Cardiac muscle cell (in vitro differentiated cells and primary cell): ENCODE results near the gene PRKG1. TPM values are rescaled to one million over a fixed set of nuclear protein-coding genes. Genes with fewer than 3 reads are reported as not detected.
A peak's percentile ranks its signal among the peaks of the same experiment; 100 is the strongest.

Experiments used
- DNase-seq, 2 donors: peaks; one replicate each; pipeline versions ENCODE4 v3.0.0 to v3.0.0-alpha.2; 2010 to 2017; ENCODE audit warnings: low read depth in 1 of 2, low spot score in 1 of 2
- H3K27ac ChIP-seq: fragments of 200-600 bp; sonication (generic); 2 replicates; pipeline ENCODE4 v1.5.1; 2016
- H3K27me3 ChIP-seq: fragments of 200-600 bp; sonication (generic); 2 replicates; pipeline ENCODE4 v1.6.0; 2016; ENCODE audit warnings: control low read depth
- H3K36me3 ChIP-seq: fragments of 200-600 bp; sonication (generic); 2 replicates; pipeline ENCODE4 v1.5.1; 2016; ENCODE audit warnings: control low read depth
- H3K4me1 ChIP-seq: fragments of 200-600 bp; sonication (generic); 2 replicates; pipeline ENCODE4 v1.8.1; 2017; ENCODE audit warnings: low read depth, mild to moderate bottlenecking, mixed run types
- H3K4me3 ChIP-seq: fragments of 200-600 bp; sonication (generic); 2 replicates; pipeline ENCODE4 v1.5.1; 2016; ENCODE audit warnings: mild to moderate bottlenecking
- H3K9me3 ChIP-seq: fragments of 200-600 bp; sonication (generic); 2 replicates; pipeline ENCODE4 v1.5.1; 2017; ENCODE audit warnings: low read depth, mild to moderate bottlenecking, control low read depth
- polyA plus RNA-seq: library from polyadenylated mRNA; unstranded; fragments of >200 nt; fragmentation: Nextera tagmentation; extraction: Ambion mirVana; gene quantifications from 2 replicates; pipeline ENCODE4 v1.2.1, GENCODE V29; 2016
- total RNA-seq: library from RNA; depleted of rRNA; stranded (reverse); fragments of >200 nt; gene quantifications from 2 replicates; pipeline ENCODE4 v1.2.3, GENCODE V29; 2016
- TF ChIP-seq, protein P1 (sequence below): IDR thresholded peaks from 2 replicates; pipeline ENCODE4 v1.5.1; 2012; ENCODE audit warnings: low read depth, mild to moderate bottlenecking, low read length

Gene PRKG1
- total and polyA plus RNA-seq, 2 experiments from 2014 or later: 2.9 to 13.3 TPM

DNA sequence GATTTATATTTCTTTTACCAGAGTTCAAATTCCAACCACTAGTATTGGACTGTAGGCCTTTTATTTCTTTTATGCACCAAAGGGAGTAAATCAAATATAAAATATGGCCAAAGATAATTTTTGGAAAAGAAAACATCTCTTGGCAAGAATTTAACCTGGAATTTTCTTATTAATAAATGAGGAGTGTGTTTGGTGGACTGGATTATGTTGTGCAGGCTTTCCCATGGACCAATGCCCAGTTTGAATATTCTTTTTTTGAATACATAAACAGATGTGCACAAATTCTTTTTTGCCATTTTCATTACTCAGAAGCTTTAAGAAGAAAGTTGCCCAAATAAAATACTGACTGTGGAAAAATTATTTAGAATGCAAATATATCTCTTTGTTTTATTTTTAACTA, 22.1 kb upstream of the PRKG1 start:
- TF ChIP-seq, protein P1, sequence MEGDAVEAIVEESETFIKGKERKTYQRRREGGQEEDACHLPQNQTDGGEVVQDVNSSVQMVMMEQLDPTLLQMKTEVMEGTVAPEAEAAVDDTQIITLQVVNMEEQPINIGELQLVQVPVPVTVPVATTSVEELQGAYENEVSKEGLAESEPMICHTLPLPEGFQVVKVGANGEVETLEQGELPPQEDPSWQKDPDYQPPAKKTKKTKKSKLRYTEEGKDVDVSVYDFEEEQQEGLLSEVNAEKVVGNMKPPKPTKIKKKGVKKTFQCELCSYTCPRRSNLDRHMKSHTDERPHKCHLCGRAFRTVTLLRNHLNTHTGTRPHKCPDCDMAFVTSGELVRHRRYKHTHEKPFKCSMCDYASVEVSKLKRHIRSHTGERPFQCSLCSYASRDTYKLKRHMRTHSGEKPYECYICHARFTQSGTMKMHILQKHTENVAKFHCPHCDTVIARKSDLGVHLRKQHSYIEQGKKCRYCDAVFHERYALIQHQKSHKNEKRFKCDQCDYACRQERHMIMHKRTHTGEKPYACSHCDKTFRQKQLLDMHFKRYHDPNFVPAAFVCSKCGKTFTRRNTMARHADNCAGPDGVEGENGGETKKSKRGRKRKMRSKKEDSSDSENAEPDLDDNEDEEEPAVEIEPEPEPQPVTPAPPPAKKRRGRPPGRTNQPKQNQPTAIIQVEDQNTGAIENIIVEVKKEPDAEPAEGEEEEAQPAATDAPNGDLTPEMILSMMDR: no peak

GRCh38 chr10:51057925-51058324, 16.4 kb upstream of the PRKG1 start:
- TF ChIP-seq, protein P1: no peak
- no peak overlapping the region for H3K27ac ChIP-seq
- H3K36me3 ChIP-seq: no peaks in the 10 kb centered on the region
- no peaks in the 10 kb centered on the region for H3K4me1 ChIP-seq
- DNase-seq: no peak
- no peaks in the 10 kb centered on the region for H3K27me3 ChIP-seq
- H3K9me3 ChIP-seq: no peaks in the 10 kb centered on the region
- no peak overlapping the region for H3K4me3 ChIP-seq

More for the DNA sequence above, 22.1 kb upstream of the PRKG1 start:
- H3K27ac ChIP-seq: no peak overlapping the region
- no peak overlapping the region for H3K4me3 ChIP-seq
- H3K27me3 ChIP-seq: no peaks in the 10 kb centered on the region
- H3K36me3 ChIP-seq: no peaks in the 10 kb centered on the region
- no peak for DNase-seq
- H3K4me1 ChIP-seq: no peaks in the 10 kb centered on the region
- H3K9me3 ChIP-seq: no peaks in the 10 kb centered on the region

DNA sequence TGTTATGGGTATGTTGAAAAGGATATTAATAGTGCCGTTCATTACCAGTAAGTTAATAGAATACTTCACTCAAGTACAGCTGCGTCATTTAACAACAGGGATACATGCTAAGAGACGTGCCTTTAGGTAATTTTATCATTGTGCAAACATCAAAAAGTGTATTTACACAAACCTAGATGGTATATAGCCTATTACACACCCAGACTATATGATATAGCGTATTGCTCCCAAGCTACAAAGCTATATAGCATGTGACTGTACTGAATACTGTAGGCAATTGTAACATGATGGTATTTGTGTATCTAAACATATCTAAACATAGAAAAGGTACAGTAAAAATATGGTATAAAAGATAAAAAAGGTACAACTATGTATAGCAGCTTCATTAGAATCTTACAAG, 11.1 kb upstream of the PRKG1 start:
- TF ChIP-seq, protein P1: no peak
- H3K27me3 ChIP-seq: no peaks in the 10 kb centered on the region
- H3K4me3 ChIP-seq: no peak overlapping the region
- H3K36me3 ChIP-seq: no peaks in the 10 kb centered on the region
- no peak for DNase-seq
- no peaks in the 10 kb centered on the region for H3K4me1 ChIP-seq
- no peak overlapping the region for H3K27ac ChIP-seq
- no peaks in the 10 kb centered on the region for H3K9me3 ChIP-seq

DNA sequence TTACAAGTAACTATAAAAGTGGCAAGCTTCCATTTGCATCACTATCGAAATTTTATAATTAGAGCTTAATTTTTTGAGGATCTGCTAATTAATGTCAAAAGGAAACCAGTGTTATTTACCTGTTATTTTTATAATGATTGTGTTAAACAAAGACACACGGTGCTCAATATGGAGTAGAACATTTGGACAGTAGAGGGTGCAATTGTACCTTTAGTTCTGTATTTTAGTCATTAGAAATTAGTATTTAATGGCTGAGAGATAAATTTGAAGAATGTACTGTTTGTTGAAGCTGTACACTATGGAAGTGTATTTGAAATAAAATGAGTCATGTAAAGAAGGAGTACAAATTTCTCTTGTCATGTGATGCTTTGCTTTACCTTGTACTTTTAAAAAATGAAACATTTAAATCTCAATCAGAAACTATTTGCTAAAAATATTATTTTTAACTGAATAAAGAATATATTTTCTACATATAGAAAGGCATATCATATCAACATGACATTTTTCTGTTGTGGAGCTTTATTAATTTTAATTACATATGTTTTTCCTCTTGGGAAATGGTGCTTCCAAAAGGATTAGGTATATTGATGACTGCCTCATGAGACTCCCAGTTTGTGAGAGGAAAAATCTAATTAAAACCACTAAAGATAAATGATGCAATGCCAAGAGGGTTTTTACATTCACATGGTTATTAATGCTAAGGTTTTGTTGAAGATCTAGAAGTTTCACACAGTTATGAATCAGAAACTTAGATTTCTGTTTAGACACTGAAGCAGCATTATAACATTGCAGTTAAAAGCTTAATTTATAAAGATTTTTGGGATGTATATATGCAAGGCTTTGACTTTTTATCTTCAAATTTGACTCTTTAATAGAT, 10.4 kb upstream of the PRKG1 start:
- Histone ChIP-seq H3K9me3 (no peaks in the 10 kb centered on the region), H3K27ac (no peak overlapping the region), H3K4me1 (no peaks in the 10 kb centered on the region), H3K27me3 (no peaks in the 10 kb centered on the region), H3K36me3 (no peaks in the 10 kb centered on the region), H3K4me3 (no peak overlapping the region)
- peak; percentile 44 to 78 for DNase-seq
- TF ChIP-seq, protein P1: peak; percentile 60

DNA sequence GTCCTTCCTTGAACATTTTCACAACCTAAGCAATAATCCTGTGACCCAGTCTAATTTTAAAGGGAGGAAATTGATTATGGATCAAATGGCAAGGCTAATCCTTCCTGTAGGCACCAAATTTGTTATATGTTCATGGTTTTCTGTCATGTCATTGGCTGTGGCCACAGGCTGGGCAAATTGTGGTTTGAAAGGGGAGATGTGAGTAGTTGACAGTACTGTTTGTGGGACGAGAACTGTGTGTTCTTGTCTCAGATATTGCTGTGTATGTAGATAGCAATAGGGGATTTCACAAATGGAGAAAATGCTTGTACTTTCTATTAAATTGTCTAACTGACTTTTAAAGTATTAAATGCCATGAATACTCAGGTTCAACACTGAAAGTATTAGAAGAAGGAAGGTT, 8.1 kb upstream of the PRKG1 start:
- Histone ChIP-seq H3K27me3 (no peaks in the 10 kb centered on the region), H3K4me3 (no peak overlapping the region), H3K27ac (no peak overlapping the region), H3K36me3 (no peaks in the 10 kb centered on the region), H3K9me3 (no peaks in the 10 kb centered on the region), H3K4me1 (no peaks in the 10 kb centered on the region)
- TF ChIP-seq, protein P1: no peak
- peak in 1 of 2 donors; percentile 23 for DNase-seq
